Smooth muscle cell (in vitro differentiated cells): Measurements from ENCODE around the gene NELL1. TPM values are rescaled to one million over a fixed set of nuclear protein-coding genes. Genes with fewer than 3 reads are reported as not detected.

ENCODE experiments used
- DNase-seq: peaks from one replicate; lab custom pipeline; 2025; ENCODE audit not compliant: unreplicated experiment; lab: John Stamatoyannopoulos, UW
- H2AFZ ChIP-seq: fragments of 200-600 bp; sonication (generic); 2 replicates; pipeline ENCODE4 v1.6.0; 2016; ENCODE audit warnings: antibody characterized with exemption, low read depth, mild to moderate bottlenecking
- H3F3A ChIP-seq: fragments of 200-600 bp; sonication (generic); 2 replicates; pipeline ENCODE4 v1.6.0; 2017; ENCODE audit warnings: antibody characterized with exemption, low read depth
- H3K27ac ChIP-seq: fragments of 200-600 bp; sonication (generic); 2 replicates; pipeline ENCODE4 v1.5.1; 2016; ENCODE audit warnings: low read depth, mild to moderate bottlenecking
- H3K27me3 ChIP-seq: fragments of 200-600 bp; sonication (generic); 2 replicates; pipeline ENCODE4 v1.6.1; 2016; ENCODE audit warnings: low read depth, mild to moderate bottlenecking
- H3K36me3 ChIP-seq: fragments of 200-600 bp; sonication (generic); 2 replicates; pipeline ENCODE4 v1.5.1; 2016; ENCODE audit warnings: low read depth
- H3K4me1 ChIP-seq: fragments of 200-600 bp; sonication (generic); 2 replicates; pipeline ENCODE4 v1.5.1; 2016; ENCODE audit warnings: low read depth
- H3K4me2 ChIP-seq: fragments of 200-600 bp; sonication (generic); 2 replicates; pipeline ENCODE4 v1.6.0; 2016; ENCODE audit warnings: mild to moderate bottlenecking
- H3K4me3 ChIP-seq: fragments of 200-600 bp; sonication (generic); 2 replicates; pipeline ENCODE4 v1.5.1; 2016; ENCODE audit warnings: mild to moderate bottlenecking
- H3K79me2 ChIP-seq: fragments of 200-600 bp; sonication (generic); 2 replicates; pipeline ENCODE4 v1.6.0; 2016; ENCODE audit warnings: low read depth, mild to moderate bottlenecking
- H3K9ac ChIP-seq: fragments of 200-600 bp; sonication (generic); 2 replicates; pipeline ENCODE4 v1.6.0; 2016; ENCODE audit warnings: low read depth
- H3K9me3 ChIP-seq: fragments of 200-600 bp; sonication (generic); replicated peaks from 2 replicates; pipeline ENCODE4 v1.5.1; 2016; ENCODE audit warnings: low read depth
- H4K20me1 ChIP-seq: fragments of 200-600 bp; sonication (generic); 2 replicates; pipeline ENCODE4 v1.6.0; 2016; ENCODE audit warnings: low read depth
- CTCF ChIP-seq: fragments of 200-600 bp; sonication (generic); IDR thresholded peaks from 2 replicates; pipeline ENCODE4 v1.5.1; 2017; ENCODE audit warnings: borderline replicate concordance, mild to moderate bottlenecking, antibody characterized with exemption; ENCODE audit not compliant: insufficient read depth, poor library complexity, severe bottlenecking
- WGBS: methylation state at CpG from one replicate; pipeline ENCODE4 v1.1.7; 2016; ENCODE audit warnings: low lambda C conversion rate; 5-methylcytosine and 5-hydroxymethylcytosine counted together
- polyA plus RNA-seq: library from polyadenylated mRNA; unstranded; fragments of >200 nt; fragmentation: Nextera tagmentation; extraction: Ambion mirVana; gene quantifications from 2 replicates; pipeline ENCODE4 v1.2.1, GENCODE V29; 2016
- total RNA-seq: library from RNA; depleted of rRNA; stranded (reverse); fragments of >200 nt; gene quantifications from 2 replicates; pipeline ENCODE4 v1.2.3, GENCODE V29; 2014

The NELL1 gene
- total and polyA plus RNA-seq, 2 experiments from 2014 or later: not detected

- no peak overlapping the region for H3K9ac ChIP-seq
- H3K27ac ChIP-seq: no peak overlapping the region
- no peak overlapping the region for H2AFZ ChIP-seq
- no peak for TF ChIP-seq CTCF
- no peaks in the 10 kb centered on the region for H3F3A ChIP-seq
- H3K9me3 ChIP-seq: no peaks in the 10 kb centered on the region
- H3K4me2 ChIP-seq: no peak overlapping the region
- no peak for DNase-seq
- no peaks in the 10 kb centered on the region for H3K4me1 ChIP-seq
- H3K79me2 ChIP-seq: no peaks in the 10 kb centered on the region
- H3K27me3 ChIP-seq: no peaks in the 10 kb centered on the region
- H3K36me3 ChIP-seq: no peaks in the 10 kb centered on the region
- H3K4me3 ChIP-seq: no peak overlapping the region
- H4K20me1 ChIP-seq: no peaks in the 10 kb centered on the region
Observed at GRCh38 chr11:21257461-21257860, 588.1 kb downstream of the NELL1 start.

GRCh38 chr11:21258414-21258813 lies 589.0 kb downstream of the NELL1 start:
- H4K20me1 ChIP-seq: no peaks in the 10 kb centered on the region
- H3K9ac ChIP-seq: no peak overlapping the region
- 86% methylated on average over 2 of the region's 2 CpGs for WGBS
- no peak overlapping the region for H3K4me2 ChIP-seq
- H3K27me3 ChIP-seq: no peaks in the 10 kb centered on the region
- no peaks in the 10 kb centered on the region for H3K9me3 ChIP-seq
- TF ChIP-seq CTCF: no peak
- no peaks in the 10 kb centered on the region for H3F3A ChIP-seq
- H3K79me2 ChIP-seq: no peaks in the 10 kb centered on the region
- no peak overlapping the region for H2AFZ ChIP-seq
- H3K36me3 ChIP-seq: no peaks in the 10 kb centered on the region
- H3K4me1 ChIP-seq: no peaks in the 10 kb centered on the region
- H3K27ac ChIP-seq: no peak overlapping the region
- DNase-seq: no peak
- H3K4me3 ChIP-seq: no peak overlapping the region

- H3K36me3 ChIP-seq: no peaks in the 10 kb centered on the region
- no peak overlapping the region for H2AFZ ChIP-seq
- DNase-seq: no peak
Observed at GRCh38 chr11:21260101-21260500, 590.7 kb downstream of the NELL1 start.

More at GRCh38 chr11:21260101-21260500, 590.7 kb downstream of the NELL1 start:
- no peak overlapping the region for H3K4me2 ChIP-seq
- no peaks in the 10 kb centered on the region for H3K79me2 ChIP-seq
- H3K9me3 ChIP-seq: no peaks in the 10 kb centered on the region
- H3F3A ChIP-seq: no peaks in the 10 kb centered on the region
- H3K9ac ChIP-seq: no peak overlapping the region
- H4K20me1 ChIP-seq: no peaks in the 10 kb centered on the region
- H3K27ac ChIP-seq: no peak overlapping the region
- no peak overlapping the region for H3K4me3 ChIP-seq
- no peaks in the 10 kb centered on the region for H3K27me3 ChIP-seq
- no peaks in the 10 kb centered on the region for H3K4me1 ChIP-seq
- no peak for TF ChIP-seq CTCF
